Activated CD8-positive, alpha-beta T cell treated with anti-CD3 and anti-CD28 coated beads for 36 hours (primary cell): ENCODE data around the gene LRFN2. TPM values are rescaled to one million over a fixed set of nuclear protein-coding genes. Genes with fewer than 3 reads are reported as not detected.

Experiments used
- ATAC-seq: fragments of 200-7000 bp; cut with Tn5 transposase; one replicate; pipeline ENCODE4 v1.10.0; 2021; ENCODE audit warnings: mild to moderate bottlenecking, moderate library complexity
- CTCF ChIA-PET: fragments of 350-600 bp; sonication (Branson Sonifier 250); formaldehyde crosslinking; loops from one replicate; lab custom pipeline; 2021; ENCODE audit warnings: antibody characterized with exemption; lab: Charles Lee
- POLR2A ChIA-PET: fragments of 350-600 bp; sonication (Branson Sonifier 250); formaldehyde crosslinking; loops from one replicate; lab custom pipeline; 2021; ENCODE audit warnings: antibody characterized with exemption; lab: Charles Lee
- DNase-seq: peaks from one replicate; pipeline ENCODE4 v3.0.0-alpha.2; 2020
- H3K27ac Mint-ChIP-seq: one replicate; pipeline ENCODE4 v1.8.0; 2021; ENCODE audit warnings: mild to moderate bottlenecking, mixed read lengths
- H3K27me3 Mint-ChIP-seq: one replicate; pipeline ENCODE4 v1.8.0; 2021; ENCODE audit warnings: mixed read lengths
- H3K36me3 Mint-ChIP-seq: one replicate; pipeline ENCODE4 v1.8.0; 2021; ENCODE audit warnings: low read depth, mixed read lengths
- H3K4me1 Mint-ChIP-seq: one replicate; pipeline ENCODE4 v1.8.0; 2021; ENCODE audit warnings: low read depth, mixed read lengths
- H3K4me3 Mint-ChIP-seq: one replicate; pipeline ENCODE4 v1.8.0; 2021; ENCODE audit warnings: mild to moderate bottlenecking, moderate library complexity, mixed read lengths
- H3K9me3 Mint-ChIP-seq: one replicate; pipeline ENCODE4 v1.8.0; 2021; ENCODE audit warnings: mixed read lengths
- intact Hi-C: fragments of 100-400 bp; cut with micrococcal nuclease; formaldehyde crosslinking; loops from one replicate; pipeline ENCODE4 v1.10.0; 2022
- total RNA-seq, 2 experiments: library from RNA; stranded (reverse); gene quantifications; one replicate each; pipeline ENCODE4 v1.2.3, GENCODE V29; 2021
- TF ChIP-seq, protein P1 (sequence below): fragments of 200-600 bp; IDR thresholded peaks from one replicate; pipeline ENCODE4 v1.8.0; 2022; ENCODE audit warnings: antibody characterized with exemption, mild to moderate bottlenecking

Gene LRFN2
- total RNA-seq, 2 experiments from 2014 or later, result not detected

DNA sequence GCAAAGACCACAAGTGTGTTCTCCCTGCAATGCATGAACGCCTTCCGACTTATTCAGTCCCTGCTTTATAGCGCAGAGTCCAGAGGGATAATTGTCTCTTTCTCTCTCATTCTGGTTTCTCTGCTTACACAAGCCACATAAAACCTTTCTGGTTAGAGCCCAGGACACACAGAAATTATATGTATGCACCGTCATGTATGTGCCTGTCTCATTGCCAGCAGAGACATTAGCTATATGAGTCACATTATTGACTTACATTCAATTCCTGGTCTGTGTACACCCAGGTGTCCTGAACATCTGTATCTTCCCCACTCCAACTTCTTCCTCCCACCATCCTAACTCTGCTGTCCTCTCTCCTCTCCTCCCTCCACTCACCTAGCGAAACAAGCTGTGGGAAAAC is 44.0 kb downstream of the LRFN2 start:
- Mint-ChIP-seq H3K9me3 (no peaks in the 10 kb centered on the region), H3K4me1 (no peaks in the 10 kb centered on the region), H3K27me3 (no peaks in the 10 kb centered on the region), H3K36me3 (no peaks in the 10 kb centered on the region), H3K4me3 (no peak overlapping the region), H3K27ac (no peak overlapping the region)
- ATAC-seq, result no peak
- intact Hi-C loops, result no loop called here
- no peak for DNase-seq
- POLR2A ChIA-PET, result no interaction called here
- CTCF ChIA-PET, result interaction anchor here (0.6 kb wide), 1 partner anchor 556 kb away, joined by 3 read pairs; no protein-coding TSS in a partner anchor
- TF ChIP-seq, protein P1, sequence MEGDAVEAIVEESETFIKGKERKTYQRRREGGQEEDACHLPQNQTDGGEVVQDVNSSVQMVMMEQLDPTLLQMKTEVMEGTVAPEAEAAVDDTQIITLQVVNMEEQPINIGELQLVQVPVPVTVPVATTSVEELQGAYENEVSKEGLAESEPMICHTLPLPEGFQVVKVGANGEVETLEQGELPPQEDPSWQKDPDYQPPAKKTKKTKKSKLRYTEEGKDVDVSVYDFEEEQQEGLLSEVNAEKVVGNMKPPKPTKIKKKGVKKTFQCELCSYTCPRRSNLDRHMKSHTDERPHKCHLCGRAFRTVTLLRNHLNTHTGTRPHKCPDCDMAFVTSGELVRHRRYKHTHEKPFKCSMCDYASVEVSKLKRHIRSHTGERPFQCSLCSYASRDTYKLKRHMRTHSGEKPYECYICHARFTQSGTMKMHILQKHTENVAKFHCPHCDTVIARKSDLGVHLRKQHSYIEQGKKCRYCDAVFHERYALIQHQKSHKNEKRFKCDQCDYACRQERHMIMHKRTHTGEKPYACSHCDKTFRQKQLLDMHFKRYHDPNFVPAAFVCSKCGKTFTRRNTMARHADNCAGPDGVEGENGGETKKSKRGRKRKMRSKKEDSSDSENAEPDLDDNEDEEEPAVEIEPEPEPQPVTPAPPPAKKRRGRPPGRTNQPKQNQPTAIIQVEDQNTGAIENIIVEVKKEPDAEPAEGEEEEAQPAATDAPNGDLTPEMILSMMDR, result no peak

GRCh38 chr6:40542175-40542764 is 44.9 kb downstream of the LRFN2 start:
- Mint-ChIP-seq H3K27me3 (no peaks in the 10 kb centered on the region), H3K9me3 (no peaks in the 10 kb centered on the region), H3K4me1 (no peaks in the 10 kb centered on the region), H3K36me3 (no peaks in the 10 kb centered on the region), H3K27ac (no peak overlapping the region), H3K4me3 (no peak overlapping the region)
- no peak for ATAC-seq
- intact Hi-C loops, result no loop called here
- DNase-seq, result no peak
- TF ChIP-seq, protein P1, result no peak
- ChIA-PET CTCF (no interaction called here), POLR2A (no interaction called here)

GRCh38 chr6:40541556-40542174 is 45.5 kb downstream of the LRFN2 start:
- no peak for ATAC-seq
- Mint-ChIP-seq H3K4me1 (no peaks in the 10 kb centered on the region), H3K4me3 (no peak overlapping the region), H3K36me3 (no peaks in the 10 kb centered on the region), H3K27me3 (no peaks in the 10 kb centered on the region), H3K27ac (no peak overlapping the region), H3K9me3 (no peaks in the 10 kb centered on the region)
- TF ChIP-seq, protein P1, result no peak
- DNase-seq, result no peak
- ChIA-PET CTCF (no interaction called here), POLR2A (no interaction called here)
- intact Hi-C loops, result no loop called here

GRCh38 chr6:40540790-40541189 is 46.4 kb downstream of the LRFN2 start:
- Mint-ChIP-seq H3K9me3 (no peaks in the 10 kb centered on the region), H3K36me3 (no peaks in the 10 kb centered on the region), H3K27ac (no peak overlapping the region), H3K4me1 (no peaks in the 10 kb centered on the region), H3K27me3 (no peaks in the 10 kb centered on the region), H3K4me3 (no peak overlapping the region)
- CTCF ChIA-PET, result no interaction called here
- TF ChIP-seq, protein P1, result no peak
- intact Hi-C loops, result no loop called here
- POLR2A ChIA-PET, result no interaction called here
- no peak for DNase-seq
- ATAC-seq, result no peak

DNA sequence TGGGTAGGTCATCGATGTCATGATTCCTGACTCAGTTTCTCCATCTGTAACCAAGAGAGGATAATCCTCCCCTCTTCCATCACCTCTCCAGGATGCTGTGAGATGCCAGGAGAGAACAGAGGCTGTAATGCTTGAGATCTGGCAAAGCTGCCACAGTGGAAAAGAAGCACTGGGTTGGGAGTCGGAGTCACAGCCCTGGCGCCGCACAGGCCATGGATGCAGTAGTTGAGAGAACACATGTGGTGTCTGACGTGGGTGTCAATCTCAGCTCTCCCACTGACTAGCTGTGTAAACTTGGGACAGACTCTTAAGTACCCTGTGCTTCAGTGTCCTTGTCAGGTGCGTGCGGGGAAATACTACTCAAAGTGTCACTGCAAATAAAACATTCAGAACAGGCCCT is 47.3 kb downstream of the LRFN2 start:
- no peaks in the 10 kb centered on the region for H3K36me3 Mint-ChIP-seq
- H3K27me3 Mint-ChIP-seq, result no peaks in the 10 kb centered on the region
- POLR2A ChIA-PET, result no interaction called here
- no peaks in the 10 kb centered on the region for H3K9me3 Mint-ChIP-seq
- CTCF ChIA-PET, result no interaction called here
- no peaks in the 10 kb centered on the region for H3K4me1 Mint-ChIP-seq
- TF ChIP-seq, protein P1, result no peak
- intact Hi-C loops, result no loop called here
- no peak overlapping the region for H3K27ac Mint-ChIP-seq
- DNase-seq (no peak), ATAC-seq (no peak)
- no peak overlapping the region for H3K4me3 Mint-ChIP-seq
